Measurements from ENCODE around the gene NCAPD3.
A peak's percentile ranks its signal among the peaks of the same experiment; 100 is the strongest.
"Not testable (repeated sequence)": the region's sequence is repeated elsewhere in the genome, so short reads cannot be mapped to it uniquely, and the experiment has no call there.

The NCAPD3 gene

GRCh38 chr11:134223121-134223520 lies 646 bp downstream of the NCAPD3 start:
- DNase-seq = no peak

GRCh38 chr11:134216816-134217215 lies 7.0 kb downstream of the NCAPD3 start:
- no peak for DNase-seq

GRCh38 chr11:134215836-134216235 lies 7.9 kb downstream of the NCAPD3 start:
- DNase-seq = no peak

- DNase-seq = peak; percentile 87
Measured at GRCh38 chr11:134207538-134208239, 16.1 kb downstream of the NCAPD3 start.

- DNase-seq = no peak
Measured at GRCh38 chr11:134206185-134206584, 17.6 kb downstream of the NCAPD3 start.

GRCh38 chr11:134205729-134206128 lies 18.0 kb downstream of the NCAPD3 start:
- no peak for DNase-seq

GRCh38 chr11:134202661-134203060 lies 21.1 kb downstream of the NCAPD3 start:
- DNase-seq = no peak

GRCh38 chr11:134200688-134201087 lies 23.1 kb downstream of the NCAPD3 start:
- no peak for DNase-seq

- DNase-seq = no peak
Measured at GRCh38 chr11:134199531-134199930, 24.2 kb downstream of the NCAPD3 start.

GRCh38 chr11:134196756-134197155 lies 27.0 kb downstream of the NCAPD3 start:
- DNase-seq = peak; percentile 67

- not testable (repeated sequence) for DNase-seq
Measured at GRCh38 chr11:134188092-134188491, 35.7 kb downstream of the NCAPD3 start.

- no peak for DNase-seq
Measured at GRCh38 chr11:134181707-134182106, 42.1 kb downstream of the NCAPD3 start.

GRCh38 chr11:134178032-134178674 lies 45.6 kb downstream of the NCAPD3 start:
- no peak for DNase-seq

GRCh38 chr11:134176284-134176683 lies 47.5 kb downstream of the NCAPD3 start:
- no peak for DNase-seq

GRCh38 chr11:134173296-134173695 lies 50.5 kb downstream of the NCAPD3 start:
- DNase-seq = no peak

- DNase-seq = no peak
Measured at GRCh38 chr11:134171951-134172350, 51.8 kb downstream of the NCAPD3 start.

- DNase-seq = no peak
Measured at GRCh38 chr11:134170919-134171281, 52.9 kb downstream of the NCAPD3 start.

GRCh38 chr11:134170177-134170918 lies 53.4 kb downstream of the NCAPD3 start:
- no peak for DNase-seq

- no peak for DNase-seq
Measured at GRCh38 chr11:134164490-134165370, 59.0 kb downstream of the NCAPD3 start.

- DNase-seq = no peak
Measured at GRCh38 chr11:134159652-134160051, 64.1 kb downstream of the NCAPD3 start.

- no peak for DNase-seq
Measured at GRCh38 chr11:134158023-134158422, 65.7 kb downstream of the NCAPD3 start.

GRCh38 chr11:134157451-134157850 lies 66.3 kb downstream of the NCAPD3 start:
- DNase-seq = no peak
